Panc1 (cell line): Measurements from ENCODE around the gene BPTF. TPM values are rescaled to one million over a fixed set of nuclear protein-coding genes. Genes with fewer than 3 reads are reported as not detected.

Source experiments
- ATAC-seq: fragments of 200-7000 bp; cut with Tn5 transposase; 2 replicates; pipeline ENCODE4 v1.9.1; 2020; ENCODE audit warnings: mild to moderate bottlenecking, moderate library complexity
- BruUV-seq: library from RNA; stranded (reverse); fragments of 400-500 nt; replicated peaks from 2 replicates; lab custom pipeline; 2021; lab: Mats Ljungman, UMichigan
- CTCF ChIA-PET: fragments of 300-600 bp; sonication (Branson Sonifier 250); formaldehyde crosslinking; loops from one replicate; lab custom pipeline; 2022; ENCODE audit warnings: antibody characterized with exemption; lab: Charles Lee
- POLR2A ChIA-PET: fragments of 300-600 bp; sonication (Branson Sonifier 250); formaldehyde crosslinking; loops from one replicate; lab custom pipeline; 2022; ENCODE audit warnings: antibody characterized with exemption; lab: Charles Lee
- DNase-seq: peaks from one replicate; pipeline ENCODE4 v3.0.0-alpha.2; 2010; ENCODE audit warnings: low read depth, low spot score
- H3K27ac ChIP-seq: 2 replicates; pipeline ENCODE4 v1.5.1; 2011; ENCODE audit warnings: mild to moderate bottlenecking, low read length, inconsistent platforms
- H3K27me3 ChIP-seq: fragments of 200-500 bp; sonication (Bioruptor generic); 2 replicates; pipeline ENCODE4 v1.6.0; 2014; ENCODE audit warnings: low read length, inconsistent platforms; ENCODE audit not compliant: control insufficient read depth, insufficient read depth
- H3K36me3 ChIP-seq: fragments of 200-500 bp; sonication (Bioruptor generic); 2 replicates; pipeline ENCODE4 v1.5.1; 2014; ENCODE audit warnings: inconsistent platforms, mild to moderate bottlenecking, low read length, moderate library complexity; ENCODE audit not compliant: control insufficient read depth, insufficient read depth
- H3K4me1 ChIP-seq: 2 replicates; pipeline ENCODE4 v1.5.1; 2011; ENCODE audit warnings: inconsistent platforms, mild to moderate bottlenecking, low read length, moderate library complexity; ENCODE audit not compliant: control insufficient read depth, insufficient read depth
- H3K4me3 ChIP-seq, 2 experiments: 2 replicates each; pipeline ENCODE4 v1.5.1; 2011 to 2012; ENCODE audit warnings: low read depth in 2 of 2, low read length in 2 of 2, mild to moderate bottlenecking in 2 of 2, inconsistent platforms in 1 of 2, moderate library complexity in 1 of 2
- H3K9me3 ChIP-seq: fragments of 200-500 bp; sonication (Bioruptor generic); 2 replicates; pipeline ENCODE4 v1.5.1; 2014; ENCODE audit warnings: low read depth, mild to moderate bottlenecking, inconsistent platforms, low read length, moderate library complexity; ENCODE audit not compliant: control insufficient read depth, insufficient read depth
- POLR2AphosphoS5 ChIP-seq: IDR thresholded peaks from 2 replicates; pipeline ENCODE4 v1.6.1; 2012; ENCODE audit warnings: mild to moderate bottlenecking, low read depth, low read length, moderate library complexity
- REST ChIP-seq, 2 experiments: IDR thresholded peaks; 2 replicates each; pipeline ENCODE4 v1.6.1; 2011 to 2012; ENCODE audit warnings: low read depth in 2 of 2, control low read depth in 1 of 2, low read length in 1 of 2, mild to moderate bottlenecking in 1 of 2, moderate library complexity in 1 of 2; ENCODE audit not compliant: insufficient read depth in 1 of 2
- SIN3A ChIP-seq: IDR thresholded peaks from 2 replicates; pipeline ENCODE4 v1.6.1; 2012; ENCODE audit warnings: low read depth, mild to moderate bottlenecking, low read length, moderate library complexity, borderline replicate concordance; ENCODE audit not compliant: insufficient read depth
- TCF7L2 ChIP-seq: IDR thresholded peaks from 2 replicates; pipeline ENCODE4 v1.6.1; 2011; ENCODE audit warnings: mild to moderate bottlenecking, low read depth, low read length, inconsistent platforms
- in situ Hi-C: cut with HindIII; loops from 2 replicates; pipeline ENCODE4 v1.10.0; 2016; ENCODE audit warnings: low sequenced_read_pairs, low pct_unique_long_range_greater_than_20kb
- intact Hi-C: fragments of 100-400 bp; cut with micrococcal nuclease; formaldehyde crosslinking; loops from one replicate; pipeline ENCODE4 v1.10.0; 2022; ENCODE audit not compliant: unreplicated experiment
- total RNA-seq: library from RNA; stranded (reverse); gene quantifications from one replicate; pipeline ENCODE4 v1.2.1, GENCODE V29; 2021; ENCODE audit not compliant: unreplicated experiment
- TF ChIP-seq, protein P1 (sequence below): fragments of 450-650 bp; IDR thresholded peaks from 2 replicates; pipeline ENCODE4 v1.5.1; 2017; ENCODE audit warnings: mild to moderate bottlenecking

Gene BPTF
- total RNA-seq, 1 experiment from 2014 or later: 51.1 TPM

- no peak for ATAC-seq
These were observed 118.7 kb downstream of the BPTF start for GRCh38 chr17:67944035-67944434.

DNA sequence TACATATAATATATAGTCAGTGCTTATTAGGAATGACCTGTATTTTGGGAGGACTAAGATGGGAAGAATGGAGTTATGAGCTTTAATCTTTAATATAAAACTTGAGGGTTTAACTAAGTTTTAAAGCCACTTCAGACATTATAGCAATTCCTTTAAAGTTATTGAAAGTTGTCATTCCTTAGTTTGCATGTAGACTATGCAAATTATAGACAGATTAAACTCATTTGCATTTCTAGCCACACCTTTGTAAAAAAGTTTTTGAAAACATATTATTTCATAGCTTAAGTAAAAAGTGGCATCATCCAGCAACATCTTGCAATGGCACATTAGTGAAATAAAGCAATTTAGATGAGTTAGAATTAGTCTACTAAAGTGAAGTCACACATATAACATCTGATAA, 121.2 kb downstream of the BPTF start:
- Histone ChIP-seq H3K27me3 (no peaks in the 10 kb centered on the region), H3K36me3 (peaks cover 26% of the 10 kb centered on the region), H3K4me1 (no peaks in the 10 kb centered on the region), H3K4me3 (no peak overlapping the region), H3K9me3 (no peaks in the 10 kb centered on the region), H3K27ac (no peak overlapping the region)
- no TSS peak for BruUV-seq
- no peak for TF ChIP-seq TCF7L2
- TF ChIP-seq POLR2AphosphoS5: no peak
- TF ChIP-seq, protein P1, sequence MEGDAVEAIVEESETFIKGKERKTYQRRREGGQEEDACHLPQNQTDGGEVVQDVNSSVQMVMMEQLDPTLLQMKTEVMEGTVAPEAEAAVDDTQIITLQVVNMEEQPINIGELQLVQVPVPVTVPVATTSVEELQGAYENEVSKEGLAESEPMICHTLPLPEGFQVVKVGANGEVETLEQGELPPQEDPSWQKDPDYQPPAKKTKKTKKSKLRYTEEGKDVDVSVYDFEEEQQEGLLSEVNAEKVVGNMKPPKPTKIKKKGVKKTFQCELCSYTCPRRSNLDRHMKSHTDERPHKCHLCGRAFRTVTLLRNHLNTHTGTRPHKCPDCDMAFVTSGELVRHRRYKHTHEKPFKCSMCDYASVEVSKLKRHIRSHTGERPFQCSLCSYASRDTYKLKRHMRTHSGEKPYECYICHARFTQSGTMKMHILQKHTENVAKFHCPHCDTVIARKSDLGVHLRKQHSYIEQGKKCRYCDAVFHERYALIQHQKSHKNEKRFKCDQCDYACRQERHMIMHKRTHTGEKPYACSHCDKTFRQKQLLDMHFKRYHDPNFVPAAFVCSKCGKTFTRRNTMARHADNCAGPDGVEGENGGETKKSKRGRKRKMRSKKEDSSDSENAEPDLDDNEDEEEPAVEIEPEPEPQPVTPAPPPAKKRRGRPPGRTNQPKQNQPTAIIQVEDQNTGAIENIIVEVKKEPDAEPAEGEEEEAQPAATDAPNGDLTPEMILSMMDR: no peak
- no peak for TF ChIP-seq SIN3A
- no peak for TF ChIP-seq REST (IDR thresholded peaks at IDR 0.05; ENCODE audit: insufficient read depth in 1 of 2, low read depth in 2 of 2, low read length in 1 of 2)
- in situ Hi-C loops: no loop called here
- intact Hi-C loops: no loop called here
- ChIA-PET CTCF (no interaction called here), POLR2A (no interaction called here)
- ATAC-seq: no peak
- no peak for DNase-seq

More at GRCh38 chr17:67944035-67944434, 118.7 kb downstream of the BPTF start:
- Histone ChIP-seq H3K27me3 (no peaks in the 10 kb centered on the region), H3K27ac (no peak overlapping the region), H3K9me3 (no peaks in the 10 kb centered on the region), H3K4me1 (no peaks in the 10 kb centered on the region), H3K36me3 (peaks cover 31% of the 10 kb centered on the region), H3K4me3 (no peak overlapping the region)
- in situ Hi-C loops (no loop called here), intact Hi-C loops (no loop called here)
- no peak for DNase-seq
- CTCF ChIA-PET: no interaction called here
- BruUV-seq: no TSS peak
- no peak for TF ChIP-seq TCF7L2
- POLR2A ChIA-PET: no interaction called here

DNA sequence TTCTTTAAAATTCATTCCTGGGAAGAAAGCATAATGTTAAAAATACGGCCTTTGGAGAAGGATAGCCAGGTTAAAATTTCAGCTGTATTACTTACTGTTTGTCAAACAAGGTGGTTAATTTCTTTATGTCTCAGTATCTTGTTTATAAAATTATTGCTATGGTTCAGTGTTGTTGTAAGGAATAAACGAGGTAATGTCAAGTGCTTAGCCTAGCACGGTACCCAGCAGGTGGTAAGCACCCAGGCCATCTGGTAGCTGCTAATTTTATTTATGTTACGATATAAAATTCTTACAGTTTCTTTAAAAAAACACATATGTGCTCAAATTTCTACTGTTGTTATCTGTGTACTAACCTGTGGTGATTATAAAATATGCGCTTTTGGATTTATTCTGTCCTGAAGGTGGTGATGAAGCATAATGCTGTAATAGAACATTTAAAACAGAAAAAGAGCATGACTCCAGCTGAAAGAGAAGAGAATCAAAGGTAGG, 122.1 kb downstream of the BPTF start:
- Histone ChIP-seq H3K36me3 (peaks cover 22% of the 10 kb centered on the region), H3K9me3 (no peaks in the 10 kb centered on the region), H3K27ac (no peak overlapping the region), H3K4me1 (no peaks in the 10 kb centered on the region), H3K27me3 (no peaks in the 10 kb centered on the region), H3K4me3 (no peak overlapping the region)
- ChIA-PET CTCF (interaction anchor here (0.6 kb wide), 1 partner anchor 112 kb away, joined by 5 read pairs; no protein-coding TSS in a partner anchor), POLR2A (no interaction called here)
- DNase-seq (no peak), ATAC-seq (no peak)
- intact Hi-C loops: no loop called here
- TF ChIP-seq REST (IDR thresholded peaks at IDR 0.05; ENCODE audit: insufficient read depth in 1 of 2, low read depth in 2 of 2, low read length in 1 of 2) (no peak), POLR2AphosphoS5 (no peak), TCF7L2 (no peak), SIN3A (no peak)
- TF ChIP-seq, protein P1: no peak
- no TSS peak for BruUV-seq
- in situ Hi-C loops: no loop called here
